Calu3 (cell line): Measurements from ENCODE around the gene PLPPR5. TPM values are rescaled to one million over a fixed set of nuclear protein-coding genes. Genes with fewer than 3 reads are reported as not detected.

ENCODE experiments used
- BruUV-seq: library from RNA; stranded (reverse); fragments of 400-500 nt; replicated peaks from 2 replicates; lab custom pipeline; 2021; lab: Mats Ljungman, UMichigan
- CTCF ChIA-PET: fragments of 300-600 bp; sonication (Branson Sonifier 250); formaldehyde crosslinking; loops from one replicate; lab custom pipeline; 2022; ENCODE audit warnings: antibody characterized with exemption; lab: Charles Lee
- DNase-seq: peaks from one replicate; pipeline ENCODE4 v3.0.0; 2022
- H3K27ac Mint-ChIP-seq: one replicate; pipeline ENCODE4 v1.8.0; 2022; ENCODE audit warnings: mixed read lengths; ENCODE audit not compliant: unreplicated experiment
- H3K27me3 Mint-ChIP-seq: one replicate; pipeline ENCODE4 v1.8.0; 2022; ENCODE audit warnings: mixed read lengths; ENCODE audit not compliant: unreplicated experiment
- H3K36me3 Mint-ChIP-seq: one replicate; pipeline ENCODE4 v1.8.0; 2022; ENCODE audit warnings: mild to moderate bottlenecking, moderate library complexity, mixed read lengths; ENCODE audit not compliant: insufficient read depth, unreplicated experiment
- H3K4me1 Mint-ChIP-seq: one replicate; pipeline ENCODE4 v1.8.0; 2022; ENCODE audit warnings: mild to moderate bottlenecking, low read depth, mixed read lengths; ENCODE audit not compliant: unreplicated experiment
- H3K4me3 Mint-ChIP-seq: one replicate; pipeline ENCODE4 v1.8.0; 2022; ENCODE audit warnings: mild to moderate bottlenecking, low read depth, moderate library complexity, mixed read lengths; ENCODE audit not compliant: unreplicated experiment
- H3K9me3 Mint-ChIP-seq: one replicate; pipeline ENCODE4 v1.8.0; 2022; ENCODE audit warnings: low read depth, mixed read lengths; ENCODE audit not compliant: unreplicated experiment
- intact Hi-C: fragments of 100-400 bp; cut with micrococcal nuclease; formaldehyde crosslinking; loops from one replicate; pipeline ENCODE4 v1.10.0; 2022; ENCODE audit not compliant: unreplicated experiment
- total RNA-seq: library from RNA; stranded (reverse); gene quantifications from 2 replicates; pipeline ENCODE4 v1.2.3, GENCODE V29; 2022
- TF ChIP-seq, protein P1 (sequence below): fragments of 200-600 bp; IDR thresholded peaks from one replicate; pipeline ENCODE4 v1.8.0; 2022; ENCODE audit warnings: antibody characterized with exemption; ENCODE audit not compliant: unreplicated experiment

Gene PLPPR5
- total RNA-seq, 1 experiment from 2014 or later = not detected

DNA sequence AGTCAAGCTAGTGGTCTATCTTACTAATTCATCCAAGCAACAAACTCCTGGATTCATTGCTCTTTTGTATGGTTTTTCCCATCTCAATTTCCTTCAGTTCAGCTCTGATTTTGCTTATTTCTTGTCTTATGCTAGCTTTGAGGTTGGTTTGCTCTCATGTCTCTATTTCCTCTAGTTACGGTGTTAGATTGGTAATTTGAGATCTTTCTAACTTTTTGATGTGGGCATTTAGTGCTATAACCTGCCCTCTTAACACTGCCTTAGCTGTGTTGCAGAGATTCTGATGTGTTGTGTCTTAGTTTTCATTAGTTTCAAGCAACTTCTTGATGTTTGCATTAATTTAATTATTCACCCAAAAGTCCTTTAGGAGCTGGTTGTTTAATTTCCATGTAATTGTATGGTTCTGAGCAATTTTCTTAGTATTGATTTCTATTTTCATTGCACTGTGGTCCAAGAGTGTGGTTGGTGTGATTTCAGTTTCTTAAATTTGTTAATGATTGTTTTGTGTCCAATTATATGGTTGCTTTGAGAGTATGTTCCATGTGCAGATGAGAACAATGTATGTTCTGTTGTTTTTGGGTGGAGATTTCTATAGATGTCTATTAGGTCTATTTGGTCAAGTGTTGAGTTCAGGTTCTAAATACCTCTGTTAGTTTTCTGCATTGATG, 154.6 kb downstream of the PLPPR5 start:
- intact Hi-C loops = no loop called here
- no TSS peak for BruUV-seq
- CTCF ChIA-PET = no interaction called here
- Mint-ChIP-seq H3K36me3 (no peaks in the 10 kb centered on the region), H3K27ac (no peak overlapping the region), H3K9me3 (peaks cover 5% of the 10 kb centered on the region), H3K4me3 (no peak overlapping the region), H3K4me1 (no peaks in the 10 kb centered on the region), H3K27me3 (no peaks in the 10 kb centered on the region)
- TF ChIP-seq, protein P1, sequence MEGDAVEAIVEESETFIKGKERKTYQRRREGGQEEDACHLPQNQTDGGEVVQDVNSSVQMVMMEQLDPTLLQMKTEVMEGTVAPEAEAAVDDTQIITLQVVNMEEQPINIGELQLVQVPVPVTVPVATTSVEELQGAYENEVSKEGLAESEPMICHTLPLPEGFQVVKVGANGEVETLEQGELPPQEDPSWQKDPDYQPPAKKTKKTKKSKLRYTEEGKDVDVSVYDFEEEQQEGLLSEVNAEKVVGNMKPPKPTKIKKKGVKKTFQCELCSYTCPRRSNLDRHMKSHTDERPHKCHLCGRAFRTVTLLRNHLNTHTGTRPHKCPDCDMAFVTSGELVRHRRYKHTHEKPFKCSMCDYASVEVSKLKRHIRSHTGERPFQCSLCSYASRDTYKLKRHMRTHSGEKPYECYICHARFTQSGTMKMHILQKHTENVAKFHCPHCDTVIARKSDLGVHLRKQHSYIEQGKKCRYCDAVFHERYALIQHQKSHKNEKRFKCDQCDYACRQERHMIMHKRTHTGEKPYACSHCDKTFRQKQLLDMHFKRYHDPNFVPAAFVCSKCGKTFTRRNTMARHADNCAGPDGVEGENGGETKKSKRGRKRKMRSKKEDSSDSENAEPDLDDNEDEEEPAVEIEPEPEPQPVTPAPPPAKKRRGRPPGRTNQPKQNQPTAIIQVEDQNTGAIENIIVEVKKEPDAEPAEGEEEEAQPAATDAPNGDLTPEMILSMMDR = no peak
- DNase-seq = no peak

DNA sequence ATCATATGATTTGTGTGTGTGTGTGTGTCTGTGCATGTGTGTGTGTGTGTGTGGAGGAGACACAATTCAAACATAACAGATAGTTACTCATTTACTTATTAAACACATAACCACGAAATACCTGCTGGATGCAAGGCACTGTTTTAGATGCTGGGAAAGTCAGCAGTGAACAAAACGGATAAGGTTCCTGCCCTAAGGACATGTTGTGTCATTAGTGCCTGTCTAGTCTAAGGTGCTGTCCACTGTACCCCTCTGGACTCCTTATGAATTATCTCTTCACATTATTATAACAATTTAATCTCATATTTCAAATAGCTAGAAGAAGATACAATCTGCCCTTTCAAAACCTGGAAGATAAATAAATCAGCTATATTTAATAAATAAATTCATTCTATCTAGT, 162.4 kb downstream of the PLPPR5 start:
- H3K36me3 Mint-ChIP-seq = no peaks in the 10 kb centered on the region
- no peaks in the 10 kb centered on the region for H3K27me3 Mint-ChIP-seq
- intact Hi-C loops = no loop called here
- no peaks in the 10 kb centered on the region for H3K9me3 Mint-ChIP-seq
- no peaks in the 10 kb centered on the region for H3K4me1 Mint-ChIP-seq
- TF ChIP-seq, protein P1 = no peak
- BruUV-seq = no TSS peak
- no peak for DNase-seq
- CTCF ChIA-PET = no interaction called here
- no peak overlapping the region for H3K4me3 Mint-ChIP-seq
- H3K27ac Mint-ChIP-seq = no peak overlapping the region
